C4-2B (cell line): ENCODE measurements around the gene C1orf185.

Experiments
- H3K27ac ChIP-seq: fragments of 450-650 bp; 2 replicates; pipeline ENCODE4 v1.5.1; 2017
- ZFX ChIP-seq: fragments of 450-650 bp; IDR thresholded peaks from 2 replicates; pipeline ENCODE4 v1.6.1; 2017
- TF ChIP-seq, protein P1 (sequence below): fragments of 450-650 bp; conservative IDR thresholded peaks from 2 replicates; pipeline ENCODE4 v1.5.1; 2017; ENCODE audit warnings: mild to moderate bottlenecking

The C1orf185 gene

DNA sequence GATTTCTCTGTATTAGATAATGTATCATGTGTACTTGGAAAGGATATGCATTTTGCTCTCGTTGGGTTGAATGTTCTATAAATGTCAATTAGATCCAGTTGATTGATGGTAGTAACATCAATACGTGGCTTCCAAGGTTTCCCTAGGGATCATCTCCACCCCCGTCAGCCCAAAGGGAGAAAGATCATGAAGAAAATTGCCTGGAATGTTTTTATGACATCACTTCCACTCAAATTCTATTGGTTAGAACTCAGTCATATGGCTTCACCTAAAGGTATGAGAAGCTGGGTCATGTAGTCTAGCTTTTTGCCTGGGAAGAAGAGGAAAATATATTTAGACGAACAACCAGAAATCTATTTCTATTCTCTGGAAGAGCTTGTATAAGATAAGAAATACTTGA, at the start of gene C1orf185:
Gene C1orf185, plus strand, starts transcription at position 253 of the 400 bp plus-strand sequence. Its CDS starts 6 bp downstream, at position 259.
- H3K27ac ChIP-seq: no peak within 1 kb of the TSS
- no peak for TF ChIP-seq ZFX
- TF ChIP-seq, protein P1, sequence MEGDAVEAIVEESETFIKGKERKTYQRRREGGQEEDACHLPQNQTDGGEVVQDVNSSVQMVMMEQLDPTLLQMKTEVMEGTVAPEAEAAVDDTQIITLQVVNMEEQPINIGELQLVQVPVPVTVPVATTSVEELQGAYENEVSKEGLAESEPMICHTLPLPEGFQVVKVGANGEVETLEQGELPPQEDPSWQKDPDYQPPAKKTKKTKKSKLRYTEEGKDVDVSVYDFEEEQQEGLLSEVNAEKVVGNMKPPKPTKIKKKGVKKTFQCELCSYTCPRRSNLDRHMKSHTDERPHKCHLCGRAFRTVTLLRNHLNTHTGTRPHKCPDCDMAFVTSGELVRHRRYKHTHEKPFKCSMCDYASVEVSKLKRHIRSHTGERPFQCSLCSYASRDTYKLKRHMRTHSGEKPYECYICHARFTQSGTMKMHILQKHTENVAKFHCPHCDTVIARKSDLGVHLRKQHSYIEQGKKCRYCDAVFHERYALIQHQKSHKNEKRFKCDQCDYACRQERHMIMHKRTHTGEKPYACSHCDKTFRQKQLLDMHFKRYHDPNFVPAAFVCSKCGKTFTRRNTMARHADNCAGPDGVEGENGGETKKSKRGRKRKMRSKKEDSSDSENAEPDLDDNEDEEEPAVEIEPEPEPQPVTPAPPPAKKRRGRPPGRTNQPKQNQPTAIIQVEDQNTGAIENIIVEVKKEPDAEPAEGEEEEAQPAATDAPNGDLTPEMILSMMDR: no peak

GRCh38 chr1:51058858-51059257, 43.2 kb upstream of the C1orf185 start:
- TF ChIP-seq, protein P1: peak; percentile 79
- TF ChIP-seq ZFX: no peak
- no peak overlapping the region for H3K27ac ChIP-seq

GRCh38 chr1:51061231-51061918, 40.7 kb upstream of the C1orf185 start:
- H3K27ac ChIP-seq: no peak overlapping the region
- TF ChIP-seq, protein P1: no peak
- no peak for TF ChIP-seq ZFX

- H3K27ac ChIP-seq: no peak overlapping the region
- TF ChIP-seq, protein P1: no peak
These were observed 38.9 kb upstream of the C1orf185 start for GRCh38 chr1:51063121-51063520.

GRCh38 chr1:51070011-51070410, 32.0 kb upstream of the C1orf185 start:
- TF ChIP-seq, protein P1: no peak
- TF ChIP-seq ZFX: no peak
- no peak overlapping the region for H3K27ac ChIP-seq

- TF ChIP-seq, protein P1: no peak
- no peak for TF ChIP-seq ZFX
These were observed 31.4 kb upstream of the C1orf185 start for GRCh38 chr1:51070640-51071039.

DNA sequence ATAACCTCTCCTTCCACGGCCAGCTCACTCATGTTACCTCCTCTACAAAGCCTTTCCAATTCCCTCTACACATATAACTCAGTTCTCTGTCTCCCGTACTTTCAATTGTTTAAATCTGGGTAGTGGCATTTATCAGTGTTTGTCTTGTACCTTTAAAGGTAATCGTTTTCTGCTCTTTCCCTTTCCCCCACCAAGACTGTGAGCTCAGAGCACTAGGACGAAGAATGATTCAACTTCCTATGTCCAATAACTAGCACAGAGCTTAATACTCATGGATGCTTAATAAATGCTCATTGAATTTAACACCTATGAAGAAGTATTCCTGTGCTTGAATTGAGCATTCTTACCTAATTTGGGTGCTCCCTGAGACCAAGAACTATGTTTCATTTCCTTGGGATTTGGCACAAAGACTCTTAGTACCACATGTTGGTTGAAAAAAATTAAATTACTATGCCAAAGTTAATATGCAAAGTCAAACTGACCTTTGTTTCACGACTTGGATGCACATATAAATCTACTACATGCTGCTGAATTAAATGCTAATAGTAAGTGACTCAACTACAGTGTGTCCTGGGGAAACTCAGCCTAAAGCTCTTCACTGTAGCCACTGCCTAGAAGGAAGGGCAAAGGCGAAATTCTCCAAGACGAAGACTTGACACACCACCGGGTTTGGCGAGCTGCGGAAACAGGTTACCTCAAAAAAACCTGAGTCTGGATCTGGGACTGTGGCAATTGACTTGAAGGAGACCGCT, 30.6 kb upstream of the C1orf185 start:
- TF ChIP-seq, protein P1: no peak
- TF ChIP-seq ZFX: no peak
- H3K27ac ChIP-seq: no peak overlapping the region

More at GRCh38 chr1:51070640-51071039, 31.4 kb upstream of the C1orf185 start:
- H3K27ac ChIP-seq: no peak overlapping the region
